Measurements from ENCODE around the gene LRRK2.

Gene LRRK2

GRCh38 chr12:40224439-40225291 lies at the start of gene LRRK2:
Gene LRRK2 (plus strand): TSS chr12:40224997. CDS start chr12:40225132, 135 bp downstream.
- peak; percentile 87 for DNase-seq
- in situ Hi-C loops (cut with MboI; ENCODE audit: low pct_unique_long_range_greater_than_20kb, low sequenced_read_pairs) = no loop called here

- DNase-seq = no peak
- in situ Hi-C loops (cut with MboI; ENCODE audit: low pct_unique_long_range_greater_than_20kb, low sequenced_read_pairs) = no loop called here
These were observed 49.8 kb upstream of the LRRK2 start for GRCh38 chr12:40175045-40175444.

GRCh38 chr12:40175489-40175888 lies 49.3 kb upstream of the LRRK2 start:
- in situ Hi-C loops (cut with MboI; ENCODE audit: low pct_unique_long_range_greater_than_20kb, low sequenced_read_pairs) = no loop called here

GRCh38 chr12:40178701-40179100 lies 46.1 kb upstream of the LRRK2 start:
- in situ Hi-C loops (cut with MboI; ENCODE audit: low pct_unique_long_range_greater_than_20kb, low sequenced_read_pairs) = no loop called here
- DNase-seq = no peak

More at GRCh38 chr12:40175489-40175888, 49.3 kb upstream of the LRRK2 start:
- DNase-seq = no peak

- no peak for DNase-seq
- in situ Hi-C loops (cut with MboI; ENCODE audit: low pct_unique_long_range_greater_than_20kb, low sequenced_read_pairs) = no loop called here
These were observed 43.3 kb upstream of the LRRK2 start for GRCh38 chr12:40181490-40181889.

- no peak for DNase-seq
- in situ Hi-C loops (cut with MboI; ENCODE audit: low pct_unique_long_range_greater_than_20kb, low sequenced_read_pairs) = no loop called here
These were observed 41.1 kb upstream of the LRRK2 start for GRCh38 chr12:40183715-40184114.

- DNase-seq = no peak
- in situ Hi-C loops (cut with MboI; ENCODE audit: low pct_unique_long_range_greater_than_20kb, low sequenced_read_pairs) = no loop called here
These were observed 40.1 kb upstream of the LRRK2 start for GRCh38 chr12:40184493-40185302.

GRCh38 chr12:40185303-40185693 lies 39.5 kb upstream of the LRRK2 start:
- DNase-seq = no peak
- in situ Hi-C loops (cut with MboI; ENCODE audit: low pct_unique_long_range_greater_than_20kb, low sequenced_read_pairs) = no loop called here

GRCh38 chr12:40188558-40189320 lies 36.1 kb upstream of the LRRK2 start:
- DNase-seq = no peak
- in situ Hi-C loops (cut with MboI; ENCODE audit: low pct_unique_long_range_greater_than_20kb, low sequenced_read_pairs) = no loop called here

GRCh38 chr12:40192704-40193255 lies 32.0 kb upstream of the LRRK2 start:
- peak; percentile 79 for DNase-seq
- in situ Hi-C loops (cut with MboI; ENCODE audit: low pct_unique_long_range_greater_than_20kb, low sequenced_read_pairs) = no loop called here

- DNase-seq = no peak
- in situ Hi-C loops (cut with MboI; ENCODE audit: low pct_unique_long_range_greater_than_20kb, low sequenced_read_pairs) = no loop called here
These were observed 30.0 kb upstream of the LRRK2 start for GRCh38 chr12:40194846-40195245.

GRCh38 chr12:40197590-40197989 lies 27.2 kb upstream of the LRRK2 start:
- in situ Hi-C loops (cut with MboI; ENCODE audit: low pct_unique_long_range_greater_than_20kb, low sequenced_read_pairs) = no loop called here
- DNase-seq = no peak

- in situ Hi-C loops (cut with MboI; ENCODE audit: low pct_unique_long_range_greater_than_20kb, low sequenced_read_pairs) = no loop called here
- DNase-seq = no peak
These were observed 26.2 kb upstream of the LRRK2 start for GRCh38 chr12:40198601-40199000.

GRCh38 chr12:40202095-40203059 lies 22.4 kb upstream of the LRRK2 start:
- DNase-seq = peak; percentile 43
- in situ Hi-C loops (cut with MboI; ENCODE audit: low pct_unique_long_range_greater_than_20kb, low sequenced_read_pairs) = no loop called here

- in situ Hi-C loops (cut with MboI; ENCODE audit: low pct_unique_long_range_greater_than_20kb, low sequenced_read_pairs) = no loop called here
- no peak for DNase-seq
These were observed 21.8 kb upstream of the LRRK2 start for GRCh38 chr12:40203060-40203430.

- in situ Hi-C loops (cut with MboI; ENCODE audit: low pct_unique_long_range_greater_than_20kb, low sequenced_read_pairs) = no loop called here
- no peak for DNase-seq
These were observed 20.5 kb upstream of the LRRK2 start for GRCh38 chr12:40204337-40204736.

GRCh38 chr12:40207551-40207950 lies 17.2 kb upstream of the LRRK2 start:
- in situ Hi-C loops (cut with MboI; ENCODE audit: low pct_unique_long_range_greater_than_20kb, low sequenced_read_pairs) = no loop called here
- DNase-seq = no peak

- in situ Hi-C loops (cut with MboI; ENCODE audit: low pct_unique_long_range_greater_than_20kb, low sequenced_read_pairs) = no loop called here
- DNase-seq = no peak
These were observed 15.9 kb upstream of the LRRK2 start for GRCh38 chr12:40208707-40209446.

Measured in KBM-7 (cell line).